ENCODE data around the gene MTMR12.

The MTMR12 gene

DNA sequence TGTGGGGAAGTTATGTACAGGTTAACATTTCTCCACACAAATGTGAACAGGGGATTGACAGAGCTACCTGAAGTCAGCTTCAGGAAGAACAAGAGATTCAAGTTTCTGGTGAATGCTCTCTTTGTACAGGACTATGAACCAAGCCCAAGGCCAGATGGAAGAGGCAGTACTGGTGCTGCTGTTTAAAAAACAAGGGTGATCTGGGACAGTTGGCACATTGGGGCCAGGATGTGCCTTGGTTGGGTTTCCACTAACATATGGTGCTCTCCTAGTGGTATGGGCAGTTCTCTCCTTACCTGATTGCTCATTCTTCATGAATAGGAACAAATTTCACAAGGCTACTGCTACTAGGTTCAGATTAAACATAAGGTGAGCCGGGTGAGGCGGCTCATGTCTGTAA lies 40.0 kb downstream of the MTMR12 start:
- DNase-seq = no peak

DNA sequence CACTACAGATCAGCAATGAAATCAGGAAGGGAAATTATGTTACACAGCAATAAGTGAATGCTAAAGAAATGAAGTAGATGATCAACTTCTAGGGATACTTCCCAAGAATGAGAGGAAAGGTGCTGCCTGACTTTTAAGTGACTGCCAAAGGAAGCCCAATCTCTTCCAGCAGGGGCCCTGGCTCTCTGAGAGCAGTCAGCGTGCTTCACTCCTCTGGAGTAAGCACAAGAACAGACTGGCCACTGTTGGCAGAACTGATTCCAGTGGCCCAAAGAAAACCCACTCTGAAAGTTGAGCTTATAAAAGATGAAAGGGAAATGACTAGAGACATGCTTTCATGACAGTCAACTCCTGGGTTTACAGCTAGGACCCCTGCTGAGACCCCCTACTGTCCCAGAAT lies 41.8 kb downstream of the MTMR12 start:
- DNase-seq = no peak

DNA sequence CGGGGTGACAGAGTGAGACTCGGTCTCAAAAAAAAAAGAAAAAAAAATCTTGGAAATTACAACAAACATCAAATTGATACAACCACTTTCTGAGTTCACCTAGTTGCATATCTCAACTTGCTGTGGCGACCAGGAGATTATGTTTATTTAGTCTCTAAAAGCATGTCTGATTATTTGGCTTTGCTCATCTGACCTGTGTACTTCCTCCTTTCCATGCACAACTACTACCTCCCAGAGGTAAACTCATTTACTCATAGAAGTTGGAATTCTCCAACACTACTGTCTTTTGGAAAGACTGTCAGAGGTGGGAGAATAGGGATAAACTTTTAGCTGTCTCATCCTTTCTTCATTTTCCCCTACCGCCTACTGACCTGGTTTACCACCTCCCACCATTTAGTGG lies 42.6 kb downstream of the MTMR12 start:
- no peak for DNase-seq

DNA sequence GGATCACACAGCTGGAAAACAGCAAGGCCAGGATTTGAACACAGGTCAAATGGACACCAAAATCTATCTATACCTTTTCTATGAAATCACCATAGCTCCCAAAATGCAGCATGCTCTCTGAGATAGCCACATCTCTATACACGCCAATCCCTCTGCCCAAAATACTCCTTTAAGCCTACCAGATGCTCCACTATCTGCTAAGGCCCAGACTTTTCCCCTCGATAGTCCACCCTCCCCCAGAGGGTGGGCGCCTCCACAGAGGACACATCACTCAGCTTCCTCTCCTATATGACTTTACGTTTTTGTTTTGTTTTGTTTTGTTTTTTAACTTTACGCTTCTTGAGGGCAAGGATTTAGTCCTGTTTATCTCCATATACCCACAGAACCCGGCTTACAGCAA lies 46.8 kb downstream of the MTMR12 start:
- DNase-seq = no peak

DNA sequence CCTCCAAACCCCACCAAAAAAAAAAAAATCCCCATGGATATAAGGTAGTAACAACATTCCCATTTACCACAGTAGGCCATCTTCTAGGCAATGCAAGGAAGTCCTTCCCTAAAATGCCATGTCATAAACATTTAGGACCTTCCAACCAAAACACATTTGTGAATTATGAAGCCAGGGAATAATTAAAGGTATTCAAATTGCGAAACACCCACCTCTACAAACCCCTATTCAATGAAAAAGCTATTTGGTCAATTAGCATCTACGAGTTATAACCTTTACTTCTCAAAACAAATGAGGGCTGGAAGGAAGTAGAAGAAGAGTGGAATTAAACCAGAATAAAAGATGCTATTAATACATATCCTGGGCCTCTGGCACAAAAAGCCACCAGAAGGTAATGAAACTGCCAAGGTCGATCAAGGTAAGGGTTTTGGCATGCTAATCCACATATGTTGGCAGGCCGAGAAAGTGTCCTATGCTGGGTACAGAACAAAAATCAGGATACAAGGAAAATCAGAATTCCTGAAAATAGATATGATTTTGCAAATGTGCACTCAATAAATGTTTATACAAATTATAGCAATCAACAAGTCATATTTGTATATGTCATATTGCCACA lies 47.7 kb downstream of the MTMR12 start:
- DNase-seq = no peak

DNA sequence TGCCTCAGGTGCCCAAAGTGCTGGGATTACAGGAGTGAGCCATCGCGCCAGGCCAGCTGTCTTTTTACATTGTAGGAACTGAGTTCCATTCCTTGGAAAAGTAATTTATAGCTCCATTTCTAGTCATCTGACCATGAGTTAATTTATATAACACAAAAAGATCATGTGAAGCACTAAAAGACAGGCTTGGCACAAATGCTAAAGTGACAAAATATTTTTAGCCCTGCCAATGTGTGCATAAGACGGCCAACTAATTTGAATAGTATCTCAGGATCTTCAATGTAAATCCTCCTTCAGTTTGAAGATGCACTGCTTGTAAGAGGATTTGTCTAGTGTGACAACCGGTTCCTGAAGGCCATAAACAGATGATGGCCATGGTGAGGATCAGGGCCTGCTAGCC lies 49.1 kb downstream of the MTMR12 start:
- DNase-seq = no peak

DNA sequence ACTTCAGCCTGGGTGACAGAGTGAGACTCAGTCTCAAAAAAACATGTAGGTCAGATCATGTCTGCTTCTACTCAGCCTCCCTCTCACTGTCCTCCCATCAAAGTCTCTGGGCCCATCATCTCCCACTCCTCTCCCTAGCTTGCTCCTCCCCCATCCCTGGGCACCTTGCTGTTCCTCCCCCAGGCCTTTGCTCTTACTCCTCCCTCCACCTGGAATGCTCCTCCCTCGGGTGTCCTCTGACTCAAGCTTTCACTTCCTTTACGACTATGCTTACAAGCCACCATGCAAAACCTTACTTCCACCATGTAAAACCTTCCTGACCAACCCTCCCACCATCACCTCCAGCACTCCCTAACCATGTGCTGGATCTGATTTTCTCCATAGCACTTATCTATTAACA lies 51.5 kb downstream of the MTMR12 start:
- peak; percentile 4 for DNase-seq

DNA sequence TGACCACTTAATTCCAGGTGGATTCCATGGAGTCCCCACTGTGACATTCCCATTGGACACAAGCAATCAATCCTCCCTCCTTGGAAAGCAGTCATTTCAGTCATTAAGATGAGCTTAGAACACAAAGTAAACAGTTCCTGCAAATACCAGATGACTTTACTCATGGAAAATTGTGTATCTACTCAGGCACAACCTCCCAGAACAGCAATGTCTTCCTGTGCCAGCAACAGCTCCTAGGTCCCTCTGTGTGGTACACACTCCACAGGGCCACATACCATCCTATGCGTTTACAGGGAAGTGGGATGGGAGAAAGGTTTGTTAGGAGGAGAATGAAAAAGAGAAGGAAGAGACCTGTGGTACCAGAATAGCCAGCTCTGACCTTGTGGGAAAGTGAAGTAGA lies 53.7 kb downstream of the MTMR12 start:
- DNase-seq = no peak

DNA sequence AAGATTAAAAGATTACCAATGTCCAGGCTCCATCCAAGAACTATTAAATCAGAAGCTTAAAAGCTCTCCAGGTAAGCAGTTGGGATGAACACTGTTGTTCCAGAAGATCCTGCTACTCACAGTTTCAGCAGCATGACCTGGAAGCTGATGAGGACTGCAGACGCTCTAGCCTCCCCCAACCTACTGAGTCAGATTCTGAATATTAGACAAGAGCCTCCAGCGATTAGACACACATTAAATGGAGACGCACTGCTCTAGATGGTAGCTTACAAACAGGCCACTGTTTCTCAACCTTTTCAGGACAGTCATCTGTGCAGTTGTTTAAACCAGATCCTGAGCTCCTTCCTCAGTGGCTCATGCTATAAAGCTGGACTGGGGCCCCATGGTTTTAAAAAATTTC lies 54.3 kb downstream of the MTMR12 start:
- DNase-seq = no peak

DNA sequence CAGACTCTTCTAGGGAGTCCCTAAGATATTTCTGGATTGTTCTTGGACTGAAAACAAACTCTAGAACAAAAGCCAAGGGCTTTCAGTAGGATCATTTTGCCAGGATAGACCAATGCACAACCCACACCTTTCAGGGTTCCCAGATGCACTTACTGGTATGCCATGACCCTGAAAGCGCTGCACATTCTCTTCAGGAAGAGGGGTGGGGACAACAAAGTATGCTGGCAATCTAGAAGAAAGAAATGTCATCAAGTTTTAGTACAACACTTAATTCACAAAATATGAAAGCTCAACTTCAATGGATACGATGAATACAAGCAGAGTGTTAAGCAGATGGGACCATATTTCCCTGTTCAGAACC lies 57.2 kb downstream of the MTMR12 start:
- no peak for DNase-seq

DNA sequence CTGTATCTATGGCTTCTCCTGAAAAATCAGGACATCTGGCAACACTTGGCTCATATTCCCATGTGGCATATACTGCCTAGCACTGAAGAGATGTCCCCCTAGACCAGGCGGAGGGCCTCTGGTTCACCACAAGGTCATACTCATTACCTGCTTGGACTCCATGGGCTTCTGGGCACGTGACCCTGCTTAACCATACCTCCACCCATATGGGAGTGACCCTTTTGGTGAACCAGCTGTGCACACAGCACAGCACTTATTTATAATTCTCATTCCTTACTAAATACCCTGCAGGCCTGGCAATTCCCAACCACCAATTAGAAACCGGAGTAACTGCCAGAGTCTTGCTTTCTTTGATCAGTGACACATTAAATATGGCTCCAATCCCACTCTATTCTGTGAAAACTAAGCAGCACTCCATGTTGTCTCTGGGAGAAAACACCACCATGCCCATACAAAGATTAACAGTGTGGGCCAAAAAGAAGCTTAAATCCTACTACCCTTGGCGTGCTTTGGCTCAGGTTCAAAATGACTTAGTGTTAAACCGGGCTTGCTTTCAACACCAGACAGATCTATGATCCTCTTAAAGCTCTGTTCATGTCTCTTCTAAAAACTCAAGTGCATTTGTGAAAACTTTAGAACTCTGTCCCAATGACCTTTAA lies 57.7 kb downstream of the MTMR12 start:
- no peak for DNase-seq

DNA sequence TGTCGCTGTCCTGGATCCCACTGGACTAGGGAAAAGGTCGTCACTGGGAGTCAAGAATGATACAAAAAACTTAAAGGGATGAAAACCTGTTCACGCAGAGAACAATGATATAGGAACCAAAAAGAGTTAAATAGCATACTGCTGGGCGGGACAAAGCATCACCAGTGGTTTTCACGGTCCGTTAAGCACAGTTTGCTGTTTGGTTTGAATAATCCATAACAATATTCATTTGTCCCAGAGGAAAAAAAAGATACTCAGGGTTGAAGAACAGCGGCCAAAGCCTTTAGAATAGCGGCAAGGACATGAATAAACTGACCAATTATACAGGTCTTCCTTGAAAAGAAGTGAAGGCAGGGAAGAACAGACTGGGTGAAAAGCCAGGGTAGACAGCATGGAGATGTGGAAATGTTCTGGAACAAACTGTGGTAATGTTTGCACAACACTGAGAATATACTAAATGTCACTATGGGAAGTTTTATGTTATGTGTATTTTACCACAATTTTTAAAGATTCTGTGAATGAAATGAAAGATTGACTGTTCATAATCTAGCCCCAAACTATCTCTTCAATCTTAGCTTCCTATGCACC lies 60.8 kb downstream of the MTMR12 start:
- no peak for DNase-seq

DNA sequence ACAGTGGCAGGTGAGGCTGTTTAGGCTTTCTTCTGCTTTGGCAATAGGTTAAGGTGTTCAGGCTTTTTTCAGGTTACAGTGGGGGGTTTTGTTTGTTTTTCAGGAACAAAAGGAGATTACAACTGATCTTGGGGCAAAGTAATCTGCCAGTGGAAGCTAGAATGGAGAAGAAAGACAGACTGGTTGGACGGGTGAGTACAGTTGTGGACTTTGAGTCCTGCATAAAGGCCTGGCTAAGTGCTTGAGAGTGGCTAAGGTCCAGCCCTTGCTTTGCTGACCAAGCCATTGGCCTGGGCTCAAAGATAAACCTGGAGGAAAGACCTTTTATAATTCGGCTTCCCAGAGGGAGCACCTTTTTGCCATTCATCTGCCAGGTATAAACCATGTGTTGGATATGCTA lies 63.1 kb downstream of the MTMR12 start:
- DNase-seq = no peak

DNA sequence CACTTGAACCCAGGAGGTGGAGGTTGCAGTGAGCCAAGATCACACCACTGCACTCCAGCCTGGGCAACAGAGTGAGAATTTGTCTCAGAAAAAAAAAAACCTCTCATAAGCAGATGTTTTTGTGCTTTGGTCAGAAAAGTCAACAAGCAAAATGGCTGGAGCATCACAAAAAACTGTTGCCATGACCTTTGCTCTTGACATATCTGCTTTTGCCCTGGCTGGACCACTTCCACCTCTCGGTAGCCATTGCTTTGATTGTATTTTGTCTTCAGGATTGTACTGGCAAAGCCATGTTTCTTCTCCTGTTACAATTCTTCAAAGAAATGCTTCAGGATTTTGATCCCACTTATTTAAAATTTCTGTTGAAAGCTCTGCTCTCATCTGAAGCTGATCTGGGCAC lies 67.0 kb downstream of the MTMR12 start:
- no peak for DNase-seq

DNA sequence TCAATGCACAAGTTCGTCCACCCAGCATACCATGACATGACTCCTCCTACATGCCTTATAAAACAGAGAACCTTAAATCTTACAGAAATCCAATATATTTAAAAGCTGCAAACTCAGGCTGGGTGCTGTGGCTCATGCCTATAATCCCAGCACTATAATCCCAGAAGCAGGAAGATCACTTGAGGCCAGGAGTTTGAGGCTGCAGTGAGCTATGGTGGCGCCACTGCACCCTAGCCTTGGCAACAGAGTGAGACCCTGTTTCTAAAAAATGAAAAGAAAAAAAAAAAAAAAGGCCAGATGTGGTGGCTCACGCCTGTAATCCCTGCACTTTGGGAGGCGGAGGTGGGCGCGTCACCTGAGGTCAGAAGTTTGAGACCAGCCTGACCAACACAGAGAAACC lies 68.7 kb downstream of the MTMR12 start:
- no peak for DNase-seq

DNA sequence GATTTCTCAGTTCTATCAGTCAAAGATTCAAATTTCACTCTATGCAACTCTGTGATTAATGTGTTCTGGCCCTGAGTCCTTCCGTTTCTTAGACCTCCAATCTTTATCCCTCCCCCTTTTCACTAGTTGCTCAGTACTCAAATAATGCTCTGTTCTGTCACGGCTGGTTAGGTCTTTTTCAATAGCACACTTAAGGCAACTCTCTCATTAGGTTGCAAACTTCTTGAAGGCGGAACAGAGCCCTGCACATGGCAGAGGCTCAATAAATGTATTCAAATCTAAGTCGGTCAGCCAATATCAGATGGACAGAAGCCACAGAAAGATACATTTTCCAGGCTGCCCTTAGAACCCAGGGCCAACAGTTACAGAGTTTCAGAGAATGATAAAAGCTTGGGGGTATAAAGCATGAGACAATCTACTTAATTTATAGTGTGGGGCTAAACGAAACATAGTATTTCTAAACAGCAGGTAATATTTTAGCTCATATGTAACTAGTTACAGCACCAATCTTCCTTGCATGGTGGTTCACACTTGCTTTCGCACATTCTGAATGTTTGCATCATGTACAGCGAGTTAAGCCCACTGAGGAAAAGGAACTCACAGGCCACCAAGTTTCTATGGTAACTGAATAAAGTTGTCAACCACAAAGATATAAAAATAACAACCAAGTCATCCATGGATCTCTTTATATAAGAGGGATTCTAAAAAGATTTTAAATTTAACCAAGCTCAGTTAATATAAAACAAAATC lies 71.5 kb downstream of the MTMR12 start:
- DNase-seq = no peak

DNA sequence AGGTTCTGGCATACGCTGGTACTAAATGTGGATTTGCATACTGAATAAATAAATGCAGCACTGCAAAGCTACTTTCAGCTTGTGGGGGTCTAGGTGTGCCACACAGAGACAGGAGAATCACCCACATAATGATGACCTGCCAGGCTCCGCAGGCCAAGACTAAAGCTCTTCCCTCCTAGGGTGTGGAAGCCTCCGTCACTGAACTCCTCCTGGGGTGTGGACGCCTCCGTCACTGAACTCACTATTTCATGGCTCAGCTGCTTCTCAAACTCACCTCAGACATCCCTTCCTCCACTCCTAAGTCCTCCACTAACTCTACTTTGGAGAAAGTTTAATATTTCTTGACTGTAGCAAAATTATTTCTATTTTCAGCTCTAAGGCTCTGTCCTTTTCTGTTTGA lies 73.4 kb downstream of the MTMR12 start:
- no peak for DNase-seq

DNA sequence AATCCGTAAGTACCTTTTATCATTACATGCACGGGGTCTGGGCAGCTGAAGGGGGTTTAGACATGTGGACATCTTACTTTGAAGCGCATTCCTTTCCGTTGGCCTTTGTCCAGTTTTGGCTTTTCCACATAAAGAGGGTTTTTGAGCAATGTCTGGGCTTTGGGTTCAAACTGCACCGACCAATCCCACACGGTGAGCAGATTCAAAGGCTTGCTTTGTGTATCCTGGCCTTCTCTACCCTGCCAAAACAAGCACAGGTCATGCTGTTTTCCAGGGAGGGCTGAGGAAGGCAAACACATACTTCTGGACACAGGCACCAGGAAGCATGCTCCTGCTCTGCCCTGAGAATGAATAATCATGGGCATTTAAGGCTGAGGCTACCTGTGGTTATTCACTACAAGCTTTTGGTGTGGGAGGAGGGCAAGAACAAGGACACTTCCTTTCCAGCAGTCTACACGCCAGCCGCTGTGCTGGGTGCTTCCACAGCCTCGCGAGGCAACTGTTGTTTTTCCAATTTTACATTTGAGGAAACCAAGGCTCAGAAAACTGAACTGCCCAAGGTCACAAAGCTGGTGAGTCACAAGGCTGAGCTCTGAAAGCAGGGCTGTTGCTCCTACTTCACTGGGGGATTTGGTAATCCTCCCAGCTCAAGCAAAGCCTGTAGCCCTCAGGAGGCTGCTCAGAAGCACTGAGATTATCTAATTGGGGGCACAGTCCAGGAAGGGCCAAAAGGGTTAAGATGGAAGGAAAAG lies 78.9 kb downstream of the MTMR12 start:
- peak; percentile 76 for DNase-seq

DNA sequence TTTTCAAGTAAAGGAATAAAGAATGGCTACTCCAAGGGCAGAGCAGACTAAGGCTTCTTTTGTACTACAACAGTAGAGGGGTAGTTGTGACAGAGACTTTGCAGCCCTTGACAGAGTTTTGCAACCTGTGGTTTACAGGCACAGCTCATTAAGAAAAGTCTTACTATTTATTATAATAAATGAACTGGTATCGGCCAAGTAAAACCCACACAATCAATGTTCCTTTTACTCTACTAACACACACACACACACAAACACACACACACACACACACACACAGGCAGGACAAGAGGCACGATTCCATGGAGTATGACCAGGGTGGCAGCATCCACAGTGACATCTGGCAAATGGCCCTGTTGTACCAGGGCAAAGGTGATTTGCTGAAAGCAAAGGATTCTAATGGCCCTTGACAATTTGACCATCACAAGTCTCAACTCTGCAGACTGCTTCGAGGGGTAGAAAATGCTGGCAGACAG lies 79.5 kb downstream of the MTMR12 start:
- DNase-seq = peak; percentile 16

DNA sequence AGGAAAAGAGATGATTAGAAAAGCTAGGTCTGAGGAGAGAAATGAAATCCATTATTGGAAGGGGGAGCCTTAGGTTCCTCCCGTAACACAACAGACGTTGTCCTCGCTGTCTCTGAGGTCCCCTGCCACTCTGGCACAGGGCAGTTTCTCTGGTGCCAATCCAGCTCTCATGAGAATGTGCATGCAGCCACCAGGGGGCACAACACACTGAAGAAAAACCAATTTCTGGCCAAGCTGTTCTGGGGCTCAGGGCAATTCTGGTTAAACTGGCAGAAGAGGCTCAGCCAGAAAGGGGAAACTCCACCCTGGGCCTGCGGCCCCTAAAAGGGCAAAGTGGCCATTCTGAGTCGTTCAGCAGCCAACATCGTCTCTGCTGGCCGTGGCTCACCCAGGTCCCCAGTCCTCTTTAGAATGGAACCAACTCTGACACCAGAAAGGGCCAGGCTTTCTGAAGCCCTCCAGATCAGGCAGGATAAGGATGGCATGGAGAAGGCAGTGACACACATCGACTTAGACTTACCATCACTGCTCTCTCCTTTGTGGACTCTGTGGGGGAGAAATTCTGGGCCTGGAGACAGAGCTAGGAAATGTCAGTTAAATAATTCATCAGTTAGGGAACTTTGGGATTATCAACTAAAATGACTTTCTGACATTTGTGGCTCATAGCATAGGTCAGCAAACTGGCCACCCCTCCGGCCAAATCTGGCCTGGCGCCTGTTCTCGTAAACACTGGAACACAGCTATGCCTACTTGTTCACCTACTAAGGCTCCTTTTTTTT lies 80.1 kb downstream of the MTMR12 start:
- peak; percentile 72 for DNase-seq

DNA sequence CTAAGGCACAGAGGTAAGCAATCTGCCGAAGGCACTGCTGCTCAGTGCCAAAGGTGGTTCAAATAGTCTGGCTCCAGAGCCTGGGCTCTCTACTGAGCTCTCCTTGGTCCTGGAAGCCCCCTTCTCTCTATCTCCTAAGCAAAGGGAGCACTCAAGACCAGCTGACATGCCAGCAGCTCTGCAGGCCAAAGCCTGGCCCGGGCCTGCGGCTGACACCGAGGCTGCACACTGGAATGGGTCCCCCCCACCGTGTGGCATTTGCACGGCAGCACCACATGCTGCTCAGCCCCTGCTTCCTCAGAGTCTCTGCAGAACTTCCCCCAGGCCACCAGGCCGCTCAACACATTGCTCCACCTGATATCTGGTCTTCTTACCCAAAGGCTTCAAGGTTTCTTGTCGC lies 80.8 kb downstream of the MTMR12 start:
- DNase-seq = peak; percentile 18

DNA sequence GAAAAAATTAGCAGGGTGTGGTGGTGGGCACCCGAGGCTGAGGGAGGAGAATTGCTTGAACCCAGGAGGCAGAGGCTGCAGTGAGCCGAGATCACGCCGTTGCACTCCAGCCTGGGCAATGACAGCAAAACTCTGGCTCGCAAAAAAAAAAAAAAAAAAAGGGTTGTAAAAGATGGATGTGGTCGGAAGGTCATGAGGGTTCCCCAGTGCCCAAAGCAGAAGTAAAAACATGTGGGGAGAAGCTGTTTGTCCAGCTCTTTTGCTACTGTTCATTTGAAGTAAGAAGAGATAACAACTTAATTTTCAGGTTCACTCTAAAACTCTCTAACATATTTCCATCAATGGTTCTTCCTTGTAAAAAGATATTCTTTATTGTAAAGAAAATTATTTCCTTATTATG lies 81.5 kb downstream of the MTMR12 start:
- DNase-seq = peak; percentile 59
